ENCODE data around the gene PSMC1. TPM values are rescaled to one million over a fixed set of nuclear protein-coding genes. Genes with fewer than 3 reads are reported as not detected.

PSMC1 gene
- total RNA-seq, 2 experiments from 2014 or later = 75.8 to 80.3 TPM

DNA sequence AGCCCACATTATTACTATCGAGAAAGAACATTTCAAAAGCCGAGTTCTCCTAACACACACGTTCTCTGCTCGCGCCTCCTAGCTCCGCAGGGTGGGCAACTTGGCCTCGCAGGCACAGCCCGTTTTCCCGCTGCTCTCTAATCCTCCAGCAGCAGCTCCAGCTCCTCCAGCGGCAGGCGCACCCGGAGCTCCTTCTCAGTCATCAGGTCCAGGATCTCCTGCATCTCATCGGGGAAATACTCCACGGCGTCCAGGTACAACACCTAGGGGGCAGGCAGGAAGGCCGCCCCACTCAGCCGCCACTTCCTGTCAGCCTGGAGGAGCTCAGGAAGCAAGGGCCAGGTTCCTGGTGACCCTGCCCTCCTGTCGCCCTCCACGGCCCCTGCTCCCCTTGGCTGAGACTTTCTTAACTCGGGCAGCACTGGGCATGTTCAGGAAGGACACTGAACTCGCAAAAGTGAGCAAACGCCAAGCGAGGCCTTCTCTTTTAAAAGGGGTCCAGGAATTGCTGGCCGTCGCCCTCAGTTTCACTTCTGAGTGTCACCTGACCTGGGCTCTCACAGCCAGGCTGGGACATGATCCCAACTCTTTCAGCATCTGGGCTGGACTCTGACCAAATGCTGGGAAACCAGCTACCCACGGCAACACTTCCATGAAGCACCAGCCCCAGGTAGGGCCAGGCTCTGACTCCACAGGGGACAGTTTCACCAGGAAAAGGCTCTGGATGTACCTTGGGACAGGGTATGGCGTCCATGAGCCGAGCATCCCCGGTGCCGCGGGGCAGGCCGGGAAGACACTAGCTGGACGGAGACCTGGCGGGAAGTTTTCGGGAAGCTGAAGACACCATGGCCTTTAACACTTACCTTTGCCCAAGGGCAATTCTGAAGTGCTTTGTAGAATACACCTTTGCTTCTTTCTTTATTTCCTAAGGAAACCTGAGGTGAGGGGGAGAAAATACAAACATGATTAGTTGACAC, 22.1 kb downstream of the PSMC1 start:
- H3K9me3 ChIP-seq (ENCODE audit: control insufficient read depth in 1 of 2, insufficient read depth in 1 of 2, low read length in 2 of 2) = no peaks in the 10 kb centered on the region
- Mint-ChIP-seq H3K9me3 (no peaks in the 10 kb centered on the region), H3K27ac (no peak overlapping the region), H3K36me3 (ENCODE audit: low read depth) (peaks cover 79% of the 10 kb centered on the region), H3K27me3 (no peaks in the 10 kb centered on the region), H3K4me3 (no peak overlapping the region), H3K4me1 (ENCODE audit: low read depth) (peaks cover 8% of the 10 kb centered on the region)
- no peak overlapping the region for H3K27ac ChIP-seq (ENCODE audit: low read depth in 1 of 2, low read length in 2 of 2)
- no peak for TF ChIP-seq CTCF (IDR thresholded peaks at IDR 0.05)
- DNase-seq (no peak), ATAC-seq (ENCODE audit: poor library complexity) (no peak)
- H3K4me1 ChIP-seq (ENCODE audit: insufficient read depth, low read length) = peaks cover 13% of the 10 kb centered on the region
- H3K27me3 ChIP-seq (ENCODE audit: control insufficient read depth in 1 of 2, insufficient read depth in 2 of 2, low read length in 2 of 2) = no peaks in the 10 kb centered on the region
- POLR2A ChIA-PET = no interaction called here
- CTCF ChIA-PET = no interaction called here
- intact Hi-C loops (cut with DNase I, micrococcal nuclease) = no loop called here
- H3K36me3 ChIP-seq (ENCODE audit: insufficient read depth, low read length) = peaks cover 59% of the 10 kb centered on the region
- no peak overlapping the region for H3K4me3 ChIP-seq (ENCODE audit: low read length)

DNA sequence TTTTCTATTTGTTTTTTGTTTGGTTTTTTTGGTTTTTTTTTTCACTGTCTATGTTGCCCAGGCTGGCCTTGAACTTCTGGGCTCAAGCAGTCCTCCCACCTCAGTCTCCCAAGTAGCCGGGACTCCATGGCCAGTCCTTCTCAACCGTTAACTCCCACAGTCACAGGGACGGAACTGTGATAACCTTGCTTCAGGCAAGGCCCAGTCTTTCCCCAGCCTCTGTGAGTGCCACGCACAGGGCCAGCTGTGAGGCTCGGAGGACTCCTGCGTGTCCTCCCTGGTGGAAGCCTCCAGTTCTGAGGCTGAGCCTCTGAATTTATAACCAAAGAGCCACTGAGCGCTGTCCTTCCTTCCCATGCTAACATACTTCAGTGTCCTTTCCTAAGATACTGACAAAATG, 23.7 kb downstream of the PSMC1 start:
- H3K27me3 ChIP-seq (ENCODE audit: control insufficient read depth in 1 of 2, insufficient read depth in 2 of 2, low read length in 2 of 2) = no peaks in the 10 kb centered on the region
- Mint-ChIP-seq H3K36me3 (ENCODE audit: low read depth) (peaks cover 68% of the 10 kb centered on the region), H3K9me3 (no peaks in the 10 kb centered on the region), H3K4me3 (no peak overlapping the region), H3K27ac (no peak overlapping the region), H3K27me3 (no peaks in the 10 kb centered on the region), H3K4me1 (ENCODE audit: low read depth) (peaks cover 4% of the 10 kb centered on the region)
- CTCF ChIA-PET = no interaction called here
- ATAC-seq (ENCODE audit: poor library complexity) (no peak), DNase-seq (no peak)
- peaks cover 51% of the 10 kb centered on the region for H3K36me3 ChIP-seq (ENCODE audit: insufficient read depth, low read length)
- H3K27ac ChIP-seq (ENCODE audit: low read depth in 1 of 2, low read length in 2 of 2) = no peak overlapping the region
- peaks cover 9% of the 10 kb centered on the region for H3K4me1 ChIP-seq (ENCODE audit: insufficient read depth, low read length)
- intact Hi-C loops (cut with DNase I, micrococcal nuclease) = no loop called here
- no peak overlapping the region for H3K4me3 ChIP-seq (ENCODE audit: low read length)
- no peaks in the 10 kb centered on the region for H3K9me3 ChIP-seq (ENCODE audit: control insufficient read depth in 1 of 2, insufficient read depth in 1 of 2, low read length in 2 of 2)
- no peak for TF ChIP-seq CTCF (IDR thresholded peaks at IDR 0.05)
- POLR2A ChIA-PET = no interaction called here

DNA sequence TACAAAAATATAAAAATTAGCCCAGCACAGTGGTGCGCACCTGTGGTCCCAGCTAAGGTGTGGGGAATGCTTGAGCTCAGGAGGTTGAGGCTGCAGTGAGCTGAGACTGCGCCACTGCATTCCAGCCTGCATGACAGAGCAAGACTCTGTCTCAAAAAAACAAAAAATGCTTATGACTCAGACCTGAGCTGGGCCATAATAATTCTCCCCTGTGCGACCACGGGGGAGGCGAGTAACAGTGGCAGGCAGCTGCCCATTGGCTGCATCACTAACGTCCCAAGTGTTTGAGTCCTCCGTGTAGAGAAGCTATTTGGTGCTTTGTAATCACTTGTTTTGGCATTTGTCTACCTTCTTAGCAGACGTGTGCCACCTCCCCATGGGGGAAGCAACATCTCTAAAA, 24.9 kb downstream of the PSMC1 start:
- Mint-ChIP-seq H3K4me3 (no peak overlapping the region), H3K27me3 (no peaks in the 10 kb centered on the region), H3K9me3 (no peaks in the 10 kb centered on the region), H3K36me3 (ENCODE audit: low read depth) (peaks cover 73% of the 10 kb centered on the region), H3K4me1 (ENCODE audit: low read depth) (no peaks in the 10 kb centered on the region), H3K27ac (no peak overlapping the region)
- H3K4me3 ChIP-seq (ENCODE audit: low read length) = no peak overlapping the region
- H3K27me3 ChIP-seq (ENCODE audit: control insufficient read depth in 1 of 2, insufficient read depth in 2 of 2, low read length in 2 of 2) = no peaks in the 10 kb centered on the region
- H3K9me3 ChIP-seq (ENCODE audit: control insufficient read depth in 1 of 2, insufficient read depth in 1 of 2, low read length in 2 of 2) = no peaks in the 10 kb centered on the region
- CTCF ChIA-PET = no interaction called here
- ATAC-seq (ENCODE audit: poor library complexity) (no peak), DNase-seq (no peak)
- TF ChIP-seq CTCF (IDR thresholded peaks at IDR 0.05) = no peak
- no peaks in the 10 kb centered on the region for H3K4me1 ChIP-seq (ENCODE audit: insufficient read depth, low read length)
- no peak overlapping the region for H3K27ac ChIP-seq (ENCODE audit: low read depth in 1 of 2, low read length in 2 of 2)
- POLR2A ChIA-PET = no interaction called here
- peaks cover 54% of the 10 kb centered on the region for H3K36me3 ChIP-seq (ENCODE audit: insufficient read depth, low read length)
- intact Hi-C loops (cut with DNase I, micrococcal nuclease) = no loop called here
